ENCODE measurements around the gene M1AP.

The M1AP gene

DNA sequence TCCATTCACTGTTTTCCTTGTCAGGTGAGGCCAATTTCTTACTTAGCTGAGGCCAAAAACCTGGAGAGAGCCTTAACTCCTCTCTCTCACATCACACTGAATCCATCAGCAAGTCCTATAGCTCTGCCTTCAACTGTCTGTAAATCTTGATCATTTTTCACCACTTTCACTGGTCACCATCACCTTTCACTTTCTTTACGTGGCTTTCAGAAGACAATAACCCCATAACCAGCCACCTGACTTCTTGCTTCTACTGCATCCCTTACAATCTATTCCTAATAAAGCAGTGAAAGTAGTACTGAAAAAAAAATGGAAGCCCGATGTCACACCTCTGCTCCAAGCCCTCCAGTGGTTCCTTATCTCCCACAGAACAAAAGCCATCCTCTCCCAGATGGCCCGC lies 102.1 kb downstream of the M1AP start:
- DNase-seq (ENCODE audit: low read depth) = no peak

GRCh38 chr2:74544634-74545033 lies 103.5 kb downstream of the M1AP start:
- DNase-seq (ENCODE audit: low read depth) = no peak

DNA sequence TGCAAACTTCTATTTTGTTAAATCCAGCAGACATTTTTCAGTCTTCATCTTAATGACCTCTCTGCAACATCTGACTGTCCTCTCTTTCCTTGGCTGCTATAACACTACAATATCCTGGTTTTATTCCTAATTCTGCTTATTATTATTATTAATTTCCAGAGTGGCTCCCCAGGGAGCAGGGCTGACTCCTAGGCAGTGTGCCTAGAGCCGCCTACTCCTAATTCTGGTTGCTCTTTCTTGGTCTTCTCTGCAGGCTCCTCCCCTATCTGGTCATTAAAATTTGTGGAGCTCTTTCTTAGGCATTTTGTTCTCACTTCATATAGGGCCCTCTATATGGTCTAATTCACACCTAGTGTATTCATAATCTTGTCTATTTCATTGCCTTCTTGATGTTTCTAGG lies 105.2 kb downstream of the M1AP start:
- DNase-seq (ENCODE audit: low read depth) = no peak

DNA sequence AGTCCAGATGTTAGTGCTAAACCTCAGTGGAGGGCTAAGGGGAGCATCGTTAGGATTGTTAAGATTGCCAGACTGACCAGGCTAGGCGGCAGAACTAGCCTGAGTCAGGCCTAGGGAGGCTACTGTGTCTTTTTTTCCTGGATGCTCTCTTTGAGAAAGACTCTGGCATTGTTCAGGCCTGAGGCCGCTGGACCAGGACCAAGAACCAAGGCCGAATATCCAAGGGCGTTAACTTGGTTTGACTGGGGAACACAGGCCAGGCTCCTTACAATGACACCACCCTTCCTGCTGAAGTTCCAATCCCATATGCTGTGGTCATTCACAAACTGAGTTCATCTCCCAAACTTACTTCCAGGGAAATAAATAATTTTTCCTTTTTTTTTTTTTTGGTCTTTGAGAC lies 107.8 kb downstream of the M1AP start:
- DNase-seq (ENCODE audit: low read depth) = no peak

- no peak for DNase-seq (ENCODE audit: low read depth)
These were observed 109.2 kb downstream of the M1AP start for GRCh38 chr2:74538881-74539339.

- no peak for DNase-seq (ENCODE audit: low read depth)
These were observed 111.0 kb downstream of the M1AP start for GRCh38 chr2:74537140-74537539.

DNA sequence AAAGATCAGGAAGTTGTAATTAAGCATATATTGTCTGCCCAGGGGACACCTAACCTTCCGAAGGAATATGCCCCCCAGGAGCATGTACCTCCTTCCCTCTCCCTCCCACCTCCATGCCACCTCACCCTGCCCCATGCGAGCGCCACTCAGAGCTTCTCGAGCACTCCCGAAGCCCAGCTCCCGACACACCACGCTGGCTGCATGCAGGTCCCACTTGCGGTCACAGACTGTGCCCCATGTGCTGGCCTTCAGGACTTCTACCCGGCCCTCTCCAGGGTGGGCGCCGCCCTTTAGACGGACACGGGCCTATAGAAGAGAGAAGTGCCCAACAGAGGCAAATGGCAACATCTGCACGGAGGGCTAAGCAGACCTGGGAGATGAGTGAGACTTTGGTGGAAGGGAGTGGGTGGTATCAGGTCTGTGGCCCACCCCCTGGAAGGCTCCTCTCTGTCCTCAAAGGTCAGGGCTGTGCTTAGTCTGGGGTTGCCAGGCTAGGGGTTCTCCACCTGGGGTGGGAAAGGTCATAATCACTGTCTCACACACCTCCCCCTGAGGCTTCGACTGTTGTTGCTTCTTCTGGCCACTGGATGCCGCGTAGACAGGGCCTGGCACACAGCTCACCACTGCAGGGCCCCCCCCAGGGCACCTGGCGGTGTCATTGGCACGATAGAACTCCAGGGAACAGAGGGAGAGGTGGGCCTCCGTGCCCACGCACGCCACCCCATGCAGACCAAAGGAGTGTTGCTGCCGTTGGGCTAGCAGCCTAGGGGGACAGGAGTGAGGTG lies 111.8 kb downstream of the M1AP start:
- no peak for DNase-seq (ENCODE audit: low read depth)

DNA sequence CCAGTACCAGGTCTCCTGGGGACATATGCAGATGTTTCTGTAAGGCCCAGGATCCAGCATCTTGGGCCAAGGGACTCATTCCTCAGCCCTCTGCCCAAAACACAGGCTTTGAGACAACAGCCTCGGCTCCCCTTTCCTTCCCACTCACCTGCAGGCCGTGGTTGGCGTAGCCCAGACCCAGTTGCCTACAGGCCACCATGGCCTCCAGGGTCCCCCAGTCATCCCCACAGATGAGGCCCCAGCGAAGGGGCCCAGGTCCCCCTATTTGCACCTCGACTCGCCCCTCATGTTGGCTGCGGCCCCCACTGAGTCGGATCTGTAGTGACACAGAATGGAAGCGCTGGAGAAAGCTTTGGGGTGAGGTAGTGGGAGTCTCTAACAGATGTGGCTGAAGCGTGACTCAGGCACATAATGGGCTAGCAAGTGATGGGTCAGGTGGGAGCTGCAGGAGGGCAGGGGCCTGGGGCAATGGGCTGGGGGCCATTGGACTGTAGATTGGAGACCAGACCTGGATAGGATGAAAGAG lies 112.6 kb downstream of the M1AP start:
- DNase-seq (ENCODE audit: low read depth) = no peak

DNA sequence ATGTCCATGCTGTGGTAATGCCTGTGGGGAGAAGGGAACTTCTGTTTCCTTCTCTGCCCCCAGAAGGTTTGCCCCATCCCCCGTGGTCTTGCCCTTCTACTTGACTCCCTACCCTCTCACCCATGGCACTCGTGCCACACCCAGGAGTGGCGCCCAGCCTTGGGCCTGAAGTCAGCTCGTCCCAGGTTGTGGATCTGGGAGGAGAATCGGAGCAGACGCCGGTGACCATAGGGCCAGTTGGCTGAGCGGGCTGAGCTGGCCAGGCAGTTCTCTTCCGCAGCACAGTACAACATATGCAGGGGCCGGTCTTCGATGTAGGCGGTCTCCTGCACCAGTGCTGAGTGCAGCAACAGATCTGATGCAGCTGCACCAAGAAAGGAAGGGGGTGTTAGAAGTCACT lies 113.7 kb downstream of the M1AP start:
- no peak for DNase-seq (ENCODE audit: low read depth)

GRCh38 chr2:74533464-74533863 lies 114.7 kb downstream of the M1AP start:
- DNase-seq (ENCODE audit: low read depth) = no peak

DNA sequence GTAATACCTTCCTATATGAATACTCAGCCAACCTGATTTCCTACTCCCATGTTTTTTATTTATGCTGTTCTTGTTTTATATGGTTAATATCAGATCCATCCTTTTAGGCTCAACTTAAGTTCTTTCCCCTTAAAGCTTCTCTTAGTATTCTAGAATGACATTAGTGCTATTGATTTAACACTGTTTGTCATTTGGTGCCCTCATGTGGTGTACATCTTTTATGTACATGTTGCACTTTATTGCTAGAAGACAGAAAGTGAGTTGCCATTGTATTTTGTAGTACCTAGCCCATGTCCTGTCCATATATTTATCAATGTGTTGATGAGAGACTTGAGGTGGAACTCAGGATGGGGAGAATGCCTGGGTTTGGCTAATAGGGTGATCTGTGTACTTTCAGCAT lies 115.9 kb downstream of the M1AP start:
- no peak for DNase-seq (ENCODE audit: low read depth)

DNA sequence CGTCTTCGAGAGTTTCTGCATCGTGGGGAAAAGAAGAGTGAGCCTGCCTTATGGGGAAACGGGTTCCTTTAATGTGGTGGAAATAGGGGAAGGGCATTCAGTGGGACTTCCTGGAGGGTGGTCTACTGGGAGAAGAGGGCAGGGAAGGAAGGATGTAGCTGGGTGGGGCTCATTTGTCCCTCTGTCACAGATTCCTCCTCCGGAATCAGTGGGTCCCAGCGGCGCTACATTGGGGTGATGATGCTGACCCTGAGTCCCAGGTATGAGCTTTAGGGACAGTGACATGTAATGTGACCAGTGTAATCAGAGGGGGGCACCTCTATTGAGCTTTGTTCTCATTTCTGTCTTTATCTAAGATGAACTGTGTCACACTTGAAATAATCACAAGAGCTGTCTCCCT lies 116.5 kb downstream of the M1AP start:
- DNase-seq (ENCODE audit: low read depth) = no peak

DNA sequence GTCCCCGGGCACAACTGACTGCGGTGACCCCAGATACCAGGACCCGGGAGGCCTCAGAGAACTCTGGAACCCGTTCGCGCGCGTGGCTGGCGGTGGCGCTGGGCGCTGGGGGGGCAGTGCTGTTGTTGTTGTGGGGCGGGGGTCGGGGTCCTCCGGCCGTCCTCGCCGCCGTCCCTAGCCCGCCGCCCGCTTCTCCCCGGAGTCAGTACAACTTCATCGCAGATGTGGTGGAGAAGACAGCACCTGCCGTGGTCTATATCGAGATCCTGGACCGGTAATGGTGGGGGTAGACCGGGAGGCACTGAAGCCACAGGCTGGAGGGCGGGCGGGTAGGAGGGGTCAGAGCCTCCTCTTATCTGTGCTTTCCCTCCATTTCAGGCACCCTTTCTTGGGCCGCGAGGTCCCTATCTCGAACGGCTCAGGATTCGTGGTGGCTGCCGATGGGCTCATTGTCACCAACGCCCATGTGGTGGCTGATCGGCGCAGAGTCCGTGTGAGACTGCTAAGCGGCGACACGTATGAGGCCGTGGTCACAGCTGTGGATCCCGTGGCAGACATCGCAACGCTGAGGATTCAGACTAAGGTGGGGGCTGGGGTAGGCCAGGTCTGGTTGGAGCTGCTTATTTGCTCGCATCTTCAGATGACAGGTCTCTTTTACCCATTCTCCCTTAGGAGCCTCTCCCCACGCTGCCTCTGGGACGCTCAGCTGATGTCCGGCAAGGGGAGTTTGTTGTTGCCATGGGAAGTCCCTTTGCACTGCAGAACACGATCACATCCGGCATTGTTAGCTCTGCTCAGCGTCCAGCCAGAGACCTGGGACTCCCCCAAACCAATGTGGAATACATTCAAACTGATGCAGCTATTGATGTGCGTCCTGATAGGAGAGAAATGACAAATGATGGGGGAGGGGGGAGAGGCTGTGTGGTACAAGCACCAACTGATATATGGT lies 117.6 kb downstream of the M1AP start:
- peak; percentile 21 for DNase-seq (ENCODE audit: low read depth)

DNA sequence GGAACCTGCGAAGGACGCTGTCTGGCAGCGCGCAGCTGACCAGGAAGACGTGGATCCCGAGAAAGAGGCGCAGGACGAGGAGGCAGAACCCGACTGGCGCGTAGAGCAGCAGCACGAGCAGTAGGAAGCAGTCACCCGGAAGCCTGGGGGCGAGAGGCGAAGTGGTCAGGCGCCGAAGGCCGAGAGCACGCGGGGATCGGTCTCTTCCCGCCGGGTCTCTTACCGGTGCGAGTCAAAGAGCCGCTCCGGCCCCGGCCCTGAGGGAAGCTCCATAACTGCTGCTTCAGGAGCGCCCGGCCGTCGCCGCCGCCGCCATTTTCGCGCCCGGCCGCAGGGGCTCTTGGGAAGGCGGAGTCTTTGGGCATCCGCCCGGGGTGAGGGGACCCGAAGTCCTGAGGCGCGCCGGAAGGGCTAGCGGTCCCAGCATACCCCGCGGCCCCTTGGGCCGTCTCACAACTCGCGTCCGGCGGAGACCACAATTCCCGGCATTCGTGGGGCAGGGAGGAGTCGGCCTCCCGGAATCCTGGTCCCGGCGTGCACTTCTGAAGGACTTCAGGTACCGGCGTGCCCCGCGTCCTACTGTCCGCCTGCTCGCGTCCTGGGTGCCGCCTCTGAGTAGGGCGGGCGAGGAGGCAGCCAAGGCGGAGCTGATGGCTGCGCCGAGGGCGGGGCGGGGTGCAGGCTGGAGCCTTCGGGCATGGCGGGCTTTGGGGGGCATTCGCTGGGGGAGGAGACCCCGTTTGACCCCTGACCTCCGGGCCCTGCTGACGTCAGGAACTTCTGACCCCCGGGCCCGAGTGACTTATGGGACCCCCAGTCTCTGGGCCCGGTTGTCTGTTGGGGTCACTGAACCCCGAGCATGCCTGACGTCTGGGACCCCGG lies 118.5 kb downstream of the M1AP start, which contains the start of the genes AUP1 and HTRA2:
TSS of gene AUP1 (minus strand) at position 350 of the 882 bp plus-strand sequence. CDS start at position 273, 77 bp downstream.
TSS of gene HTRA2 (plus strand) at position 577 of the 882 bp plus-strand sequence. CDS start at position 651, 74 bp downstream.
- DNase-seq (ENCODE audit: low read depth) = peak; percentile 89

GRCh38 chr2:74528600-74529356 lies 119.4 kb downstream of the M1AP start:
- no peak for DNase-seq (ENCODE audit: low read depth)

DNA sequence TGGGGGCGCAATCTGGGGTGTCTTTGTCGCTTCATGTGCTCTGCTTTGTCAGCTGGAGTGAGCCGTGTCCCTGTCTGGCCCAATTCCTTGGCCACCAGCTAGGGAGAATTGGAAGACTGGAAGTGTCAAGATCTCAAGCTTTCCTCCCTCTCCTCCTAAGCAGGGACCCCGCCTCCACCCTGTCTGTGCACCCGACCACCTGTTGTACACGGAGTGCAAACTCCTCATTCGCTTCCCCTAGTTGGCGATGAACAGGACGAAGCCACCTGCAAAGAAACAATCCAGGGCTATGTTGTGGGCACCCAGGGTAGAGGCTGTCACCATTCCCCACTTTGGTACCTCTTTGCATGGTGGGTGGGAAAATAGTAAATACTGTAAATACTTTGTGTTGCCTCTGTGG lies 120.4 kb downstream of the M1AP start:
- no peak for DNase-seq (ENCODE audit: low read depth)

GRCh38 chr2:74526649-74527230 lies 121.4 kb downstream of the M1AP start:
- no peak for DNase-seq (ENCODE audit: low read depth)

DNA sequence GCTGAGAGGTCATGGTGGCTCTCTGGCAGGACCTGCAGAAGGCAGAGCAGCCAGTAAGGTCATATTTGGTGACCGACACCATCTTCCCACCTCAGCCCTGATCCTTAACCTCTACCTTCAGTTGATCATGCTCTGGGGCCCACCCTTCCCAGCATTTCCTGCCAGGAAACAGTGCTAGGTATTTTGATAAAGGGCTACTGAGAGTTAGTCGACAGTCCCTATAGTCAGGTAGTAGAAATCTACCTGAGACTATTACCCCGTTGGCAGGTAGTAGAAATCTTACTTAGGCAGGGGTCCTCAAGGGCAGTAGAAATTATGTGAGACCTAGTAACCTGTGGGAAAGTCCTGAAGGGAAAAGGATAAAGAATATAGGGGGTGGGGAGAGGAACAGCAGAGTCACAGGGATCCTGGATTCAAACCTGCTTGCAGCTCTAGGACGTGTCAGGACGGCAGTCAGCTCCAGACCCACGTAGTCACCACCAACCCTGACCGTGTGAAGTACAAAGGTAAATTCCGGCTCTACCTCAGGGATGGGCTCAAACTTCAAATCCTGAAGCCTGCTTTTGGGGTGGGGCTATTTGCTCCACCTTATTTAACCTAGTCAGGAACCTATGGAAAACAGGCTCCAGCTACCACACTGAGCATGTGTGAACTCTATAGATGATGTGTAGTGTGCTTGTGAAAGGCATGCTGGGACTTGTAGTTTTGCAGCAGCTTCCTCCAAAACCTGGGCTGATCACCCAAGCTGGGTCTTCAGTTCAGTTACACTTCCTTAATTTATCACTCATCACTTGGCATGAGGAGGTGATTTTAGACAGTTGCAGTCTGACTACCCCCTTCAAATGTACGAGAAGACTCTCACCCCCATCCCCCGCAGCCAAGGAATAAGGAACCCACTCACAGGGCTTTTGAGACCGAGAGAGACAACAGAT lies 122.1 kb downstream of the M1AP start, which contains the start of gene DQX1:
TSS of gene DQX1 (minus strand) at position 515 of the 932 bp plus-strand sequence. CDS start at position 13, 502 bp downstream.
- no peak for DNase-seq (ENCODE audit: low read depth)
